SK-N-SH (cell line): ENCODE results near the gene OLFM2. TPM values are rescaled to one million over a fixed set of nuclear protein-coding genes. Genes with fewer than 3 reads are reported as not detected.
A peak's percentile ranks its signal among the peaks of the same experiment; 100 is the strongest.

Experiments
- CTCF ChIA-PET: fragments of 300-600, 350-600 bp; formaldehyde crosslinking; extraction: SDS; loops from one replicate; lab custom pipeline; 2021; lab: Yijun Ruan, JAX
- POLR2A ChIA-PET: fragments of 350-600 bp; sonication (Branson Sonifier 250); formaldehyde crosslinking; extraction: SDS; loops from one replicate; lab custom pipeline; 2020; ENCODE audit warnings: antibody characterized with exemption, inconsistent platforms; lab: Yijun Ruan, JAX
- DNase-seq: peaks from one replicate; pipeline ENCODE4 v3.0.0; 2012
- H2AFZ ChIP-seq: fragments of 200-600 bp; sonication (generic); 2 replicates; pipeline ENCODE4 v1.8.1; 2016; ENCODE audit warnings: antibody characterized with exemption, mild to moderate bottlenecking, low read depth
- H3F3A ChIP-seq: fragments of 200-600 bp; sonication (generic); replicated peaks from 2 replicates; pipeline ENCODE3; 2016; ENCODE audit warnings: antibody characterized with exemption, mild to moderate bottlenecking; ENCODE audit not compliant: insufficient read depth
- H3K27ac ChIP-seq, 2 experiments: fragments of 200-500 bp in 1 of 2; fragments of 200-600 bp in 1 of 2; sonication (Bioruptor generic) in 1 of 2; sonication (generic), shearing (Covaris generic) in 1 of 2; 2 replicates each; pipeline versions ENCODE4 v1.5.1 to v1.6.1; 2014 to 2016; ENCODE audit warnings: low read depth in 2 of 2, inconsistent platforms in 1 of 2, low read length in 1 of 2, mild to moderate bottlenecking in 1 of 2, mixed read lengths in 1 of 2
- H3K27me3 ChIP-seq: fragments of 200-600 bp; sonication (generic), shearing (Covaris generic); 2 replicates; pipeline ENCODE4 v1.6.1; 2016; ENCODE audit warnings: mixed run types; ENCODE audit not compliant: insufficient read depth
- H3K36me3 ChIP-seq, 2 experiments: fragments of 200-500 bp in 1 of 2; fragments of 200-600 bp in 1 of 2; sonication (Bioruptor generic) in 1 of 2; sonication (generic) in 1 of 2; replicated peaks in 1 of 2; 2 replicates each; pipeline versions ENCODE3 to v1.5.1; 2014 to 2016; ENCODE audit warnings: low read length in 1 of 2, mild to moderate bottlenecking in 1 of 2; ENCODE audit not compliant: insufficient read depth in 2 of 2, control insufficient read depth in 1 of 2
- H3K4me1 ChIP-seq, 2 experiments: fragments of 200-500 bp in 1 of 2; fragments of 200-600 bp in 1 of 2; sonication (Bioruptor generic) in 1 of 2; sonication (generic), shearing (Covaris generic) in 1 of 2; 2 replicates each; pipeline versions ENCODE4 v1.5.1 to v1.6.1; 2014 to 2016; ENCODE audit warnings: low read depth in 1 of 2, low read length in 1 of 2, mixed run types in 1 of 2; ENCODE audit not compliant: insufficient read depth in 2 of 2, control insufficient read depth in 1 of 2
- H3K4me2 ChIP-seq: fragments of 200-600 bp; sonication (generic), shearing (Covaris generic); 2 replicates; pipeline ENCODE4 v1.6.1; 2017; ENCODE audit warnings: mixed run types
- H3K4me3 ChIP-seq, 2 experiments: fragments of 200-500 bp in 1 of 2; fragments of 200-600 bp in 1 of 2; sonication (Bioruptor generic) in 1 of 2; sonication (generic), shearing (Covaris generic) in 1 of 2; 2 replicates each; pipeline versions ENCODE4 v1.5.1 to v1.8.1; 2014 to 2016; ENCODE audit warnings: low read depth in 2 of 2, inconsistent platforms in 1 of 2, low read length in 1 of 2, mild to moderate bottlenecking in 1 of 2, mixed read lengths in 1 of 2, moderate library complexity in 1 of 2
- H3K79me2 ChIP-seq: fragments of 200-600 bp; sonication (generic); 2 replicates; pipeline ENCODE4 v1.8.1; 2017; ENCODE audit warnings: mild to moderate bottlenecking; ENCODE audit not compliant: insufficient read depth
- H3K9ac ChIP-seq: fragments of 200-600 bp; sonication (generic); 2 replicates; pipeline ENCODE4 v1.6.1; 2017; ENCODE audit warnings: mixed run types
- H3K9me2 ChIP-seq: fragments of 200-600 bp; sonication (generic); 2 replicates; pipeline ENCODE4 v1.6.1; 2017; ENCODE audit warnings: mixed run types
- H3K9me3 ChIP-seq: fragments of 200-600 bp; sonication (generic); 2 replicates; pipeline ENCODE4 v1.6.1; 2017; ENCODE audit warnings: mixed run types, mild to moderate bottlenecking, moderate library complexity
- H4K20me1 ChIP-seq: fragments of 200-600 bp; sonication (generic); 2 replicates; pipeline ENCODE4 v1.6.1; 2017; ENCODE audit warnings: mild to moderate bottlenecking, mixed run types; ENCODE audit not compliant: insufficient read depth
- CHD2 ChIP-seq: fragments of 150-350 bp; IDR thresholded peaks from 2 replicates; pipeline ENCODE4 v1.6.1; 2018; ENCODE audit warnings: low read length; ENCODE audit not compliant: partially characterized antibody
- FOXJ3 ChIP-seq: sonication (generic); formaldehyde crosslinking; IDR thresholded peaks from 2 replicates; pipeline ENCODE4 v1.5.1; 2020; ENCODE audit warnings: mild to moderate bottlenecking, missing genetic modification reagents
- FOXM1 ChIP-seq: IDR thresholded peaks from 2 replicates; pipeline ENCODE4 v1.4.0; 2012; ENCODE audit warnings: low read depth, mild to moderate bottlenecking
- GABPA ChIP-seq: IDR thresholded peaks from 2 replicates; pipeline ENCODE4 v1.4.0; 2012; ENCODE audit warnings: low read depth, mild to moderate bottlenecking
- GATA2 ChIP-seq: sonication (generic); formaldehyde crosslinking; IDR thresholded peaks from 2 replicates; pipeline ENCODE4 v1.5.0; 2020; ENCODE audit warnings: mild to moderate bottlenecking, missing genetic modification reagents
- JUND ChIP-seq: IDR thresholded peaks from 2 replicates; pipeline ENCODE4 v1.4.0; 2012
- NFIC ChIP-seq: IDR thresholded peaks from 2 replicates; pipeline ENCODE4 v1.4.0; 2012; ENCODE audit warnings: borderline replicate concordance
- NRF1 ChIP-seq: IDR thresholded peaks from 2 replicates; pipeline ENCODE4 v1.6.1; 2012; ENCODE audit warnings: low read depth, mild to moderate bottlenecking, low read length
- POLR2AphosphoS5 ChIP-seq: IDR thresholded peaks from 2 replicates; pipeline ENCODE4 v1.6.1; 2012; ENCODE audit warnings: low read depth, low read length
- RAD21 ChIP-seq: IDR thresholded peaks from 2 replicates; pipeline ENCODE4 v1.6.1; 2012; ENCODE audit warnings: mild to moderate bottlenecking, low read length
- RXRA ChIP-seq: IDR thresholded peaks from 2 replicates; pipeline ENCODE4 v1.4.0; 2012; ENCODE audit warnings: low read depth, mild to moderate bottlenecking, borderline replicate concordance
- SIN3A ChIP-seq: IDR thresholded peaks from 2 replicates; pipeline ENCODE4 v1.6.1; 2012; ENCODE audit warnings: low read depth, mild to moderate bottlenecking, low read length, moderate library complexity, borderline replicate concordance
- SMC3 ChIP-seq: IDR thresholded peaks from 2 replicates; pipeline ENCODE4 v1.6.1; 2012; ENCODE audit warnings: low read depth, low read length, improper control_type of control experiment
- TAF1 ChIP-seq: IDR thresholded peaks from 2 replicates; pipeline ENCODE4 v1.6.1; 2012; ENCODE audit warnings: low read depth, mild to moderate bottlenecking, low read length, moderate library complexity, borderline replicate concordance
- WGBS: methylation state at CpG from one replicate; pipeline ENCODE4 v1.1.6; 2017; ENCODE audit warnings: low lambda C conversion rate; 5-methylcytosine and 5-hydroxymethylcytosine counted together
- polyA plus RNA-seq, 3 experiments: library from polyadenylated mRNA; depleted of rRNA; stranded (reverse); fragments of >200 nt; gene quantifications; 2 replicates each; pipeline ENCODE4 v1.2.3, GENCODE V29; 2012
- TF ChIP-seq, protein P1 (sequence below): fragments of 200-600 bp; sonication (generic); IDR thresholded peaks from 2 replicates; pipeline ENCODE4 v1.6.1; 2017; ENCODE audit warnings: antibody characterized with exemption, mild to moderate bottlenecking, moderate library complexity
- TF ChIP-seq, protein P2 (sequence below): IDR thresholded peaks from 2 replicates; pipeline ENCODE4; 2012
- TF ChIP-seq, protein P3 (sequence below): IDR thresholded peaks from 2 replicates; pipeline ENCODE4 v1.4.0; 2012; ENCODE audit warnings: low read depth, borderline replicate concordance

The OLFM2 gene
- polyA plus RNA-seq, 1 of the 3 experiments (the other 2 are of a cell fraction): 10.7 TPM

DNA sequence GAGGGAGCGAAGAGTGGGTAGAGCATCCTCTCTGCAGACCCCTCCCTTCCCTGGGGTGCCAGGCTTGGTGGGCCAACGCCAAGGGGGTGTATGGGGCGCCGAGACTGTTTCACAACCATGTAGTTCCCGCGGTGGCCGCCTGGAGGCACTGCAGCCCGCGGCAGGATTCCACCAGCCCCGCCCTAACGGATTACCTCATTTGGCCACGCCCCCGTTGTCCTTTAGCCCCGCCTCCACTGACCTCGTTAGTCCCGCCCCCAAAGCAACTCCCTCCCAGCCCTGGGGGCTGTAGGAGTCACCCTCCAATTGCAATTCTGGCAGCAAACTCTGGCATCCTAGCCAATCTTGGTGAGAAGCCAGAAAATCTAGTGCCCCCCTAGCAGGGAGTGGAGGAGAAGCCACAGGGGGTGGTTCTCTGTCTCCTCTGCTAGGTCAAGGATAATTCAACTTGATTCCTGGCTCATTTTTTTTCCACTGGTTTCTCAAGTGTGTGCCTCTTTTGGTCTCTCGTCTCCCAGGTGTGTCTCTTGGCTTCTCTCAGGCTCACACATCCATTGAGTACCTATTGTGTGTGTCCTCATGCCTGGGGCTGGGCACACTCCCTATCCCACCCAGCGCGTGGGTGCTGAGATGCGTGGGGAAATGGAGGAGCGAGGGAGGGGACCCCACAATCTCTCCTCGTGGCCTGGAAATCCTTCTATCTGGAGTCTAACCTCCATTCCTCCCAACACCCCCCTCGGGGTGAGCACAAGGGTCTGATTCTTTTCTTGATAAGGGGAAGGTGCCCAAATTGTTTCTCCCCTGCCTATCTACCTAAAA, 2.0 kb downstream of the OLFM2 start:
- H3K4me2 ChIP-seq: no peak overlapping the region
- peaks cover 23% of the 10 kb centered on the region; the same call in 1 of the 2 replicates for H3K27me3 ChIP-seq
- no peaks in the 10 kb centered on the region for H4K20me1 ChIP-seq
- H3K4me1 ChIP-seq: peaks cover 5 to 17% of the 10 kb centered on the region in 2 experiments; a peak in 3 of 4 replicates
- TF ChIP-seq SIN3A: 0 out of 2 replicates have a peak, but pooled peaks have one; percentile 44
- peak; percentile 86 for TF ChIP-seq RAD21
- TF ChIP-seq CHD2: no peak
- TF ChIP-seq, protein P1, sequence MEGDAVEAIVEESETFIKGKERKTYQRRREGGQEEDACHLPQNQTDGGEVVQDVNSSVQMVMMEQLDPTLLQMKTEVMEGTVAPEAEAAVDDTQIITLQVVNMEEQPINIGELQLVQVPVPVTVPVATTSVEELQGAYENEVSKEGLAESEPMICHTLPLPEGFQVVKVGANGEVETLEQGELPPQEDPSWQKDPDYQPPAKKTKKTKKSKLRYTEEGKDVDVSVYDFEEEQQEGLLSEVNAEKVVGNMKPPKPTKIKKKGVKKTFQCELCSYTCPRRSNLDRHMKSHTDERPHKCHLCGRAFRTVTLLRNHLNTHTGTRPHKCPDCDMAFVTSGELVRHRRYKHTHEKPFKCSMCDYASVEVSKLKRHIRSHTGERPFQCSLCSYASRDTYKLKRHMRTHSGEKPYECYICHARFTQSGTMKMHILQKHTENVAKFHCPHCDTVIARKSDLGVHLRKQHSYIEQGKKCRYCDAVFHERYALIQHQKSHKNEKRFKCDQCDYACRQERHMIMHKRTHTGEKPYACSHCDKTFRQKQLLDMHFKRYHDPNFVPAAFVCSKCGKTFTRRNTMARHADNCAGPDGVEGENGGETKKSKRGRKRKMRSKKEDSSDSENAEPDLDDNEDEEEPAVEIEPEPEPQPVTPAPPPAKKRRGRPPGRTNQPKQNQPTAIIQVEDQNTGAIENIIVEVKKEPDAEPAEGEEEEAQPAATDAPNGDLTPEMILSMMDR: peak; percentile 95
- TF ChIP-seq NFIC: peak; percentile 10; the same call in 1 of the 2 replicates
- peak; percentile 84 for TF ChIP-seq SMC3
- no peak for TF ChIP-seq POLR2AphosphoS5
- no peaks in the 10 kb centered on the region for H3K79me2 ChIP-seq
- H3K27ac ChIP-seq: no peak overlapping the region
- no peak overlapping the region for H3K9ac ChIP-seq
- POLR2A ChIA-PET: no interaction called here
- no peak overlapping the region for H2AFZ ChIP-seq
- peak overlapping the region in 1 of 2 experiments; percentile 30; a peak in 2 of 4 replicates for H3K4me3 ChIP-seq
- no peaks in the 10 kb centered on the region for H3F3A ChIP-seq
- CTCF ChIA-PET: interaction anchor here (0.7 to 7.7 kb wide), 3 partner anchors 66 to 457 kb away, joined by 4 to 142 read pairs (median 5); no protein-coding TSS in a partner anchor
- no peaks in the 10 kb centered on the region for H3K36me3 ChIP-seq
- DNase-seq: peak; percentile 92
- H3K9me2 ChIP-seq: no peaks in the 10 kb centered on the region
- 20% methylated on average over 19 of the region's 23 CpGs for WGBS
- no peaks in the 10 kb centered on the region for H3K9me3 ChIP-seq

DNA sequence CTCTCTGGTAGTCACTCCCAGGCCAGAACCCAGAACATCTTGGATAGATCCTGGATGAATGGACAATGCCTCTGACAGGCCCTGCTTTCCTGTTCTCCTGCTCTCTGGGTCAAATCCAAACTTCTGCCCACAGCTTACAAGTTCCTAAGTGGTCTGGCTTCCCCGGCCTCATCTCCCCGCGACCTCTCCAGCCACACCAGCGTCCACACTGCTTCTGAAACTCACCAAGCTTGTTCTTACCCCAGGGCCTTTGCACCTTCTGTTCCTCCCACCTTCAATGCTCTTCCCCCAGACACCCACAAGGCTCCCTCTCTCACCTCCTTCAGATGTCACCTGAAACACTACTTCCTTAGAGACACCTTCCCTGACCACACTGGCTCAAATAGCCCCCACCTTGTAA, 3.5 kb downstream of the OLFM2 start:
- Histone ChIP-seq H4K20me1 (no peaks in the 10 kb centered on the region), H3K79me2 (no peaks in the 10 kb centered on the region), H3F3A (no peaks in the 10 kb centered on the region), H3K9me2 (no peaks in the 10 kb centered on the region), H3K9me3 (no peaks in the 10 kb centered on the region)
- no peak for DNase-seq
- TF ChIP-seq, protein P2, sequence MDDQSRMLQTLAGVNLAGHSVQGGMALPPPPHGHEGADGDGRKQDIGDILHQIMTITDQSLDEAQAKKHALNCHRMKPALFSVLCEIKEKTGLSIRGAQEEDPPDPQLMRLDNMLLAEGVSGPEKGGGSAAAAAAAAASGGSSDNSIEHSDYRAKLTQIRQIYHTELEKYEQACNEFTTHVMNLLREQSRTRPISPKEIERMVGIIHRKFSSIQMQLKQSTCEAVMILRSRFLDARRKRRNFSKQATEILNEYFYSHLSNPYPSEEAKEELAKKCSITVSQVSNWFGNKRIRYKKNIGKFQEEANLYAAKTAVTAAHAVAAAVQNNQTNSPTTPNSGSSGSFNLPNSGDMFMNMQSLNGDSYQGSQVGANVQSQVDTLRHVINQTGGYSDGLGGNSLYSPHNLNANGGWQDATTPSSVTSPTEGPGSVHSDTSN: no peak
- TF ChIP-seq JUND: no peak
- no peak for TF ChIP-seq GATA2
- TF ChIP-seq POLR2AphosphoS5: no peak
- TF ChIP-seq GABPA: no peak
- no peak for TF ChIP-seq SMC3
- TF ChIP-seq FOXJ3 (CRISPR knock-in tag): no peak
- TF ChIP-seq RXRA: no peak
- no peak for TF ChIP-seq FOXM1
- no peak for TF ChIP-seq TAF1
- TF ChIP-seq NRF1: no peak
- TF ChIP-seq, protein P3, sequence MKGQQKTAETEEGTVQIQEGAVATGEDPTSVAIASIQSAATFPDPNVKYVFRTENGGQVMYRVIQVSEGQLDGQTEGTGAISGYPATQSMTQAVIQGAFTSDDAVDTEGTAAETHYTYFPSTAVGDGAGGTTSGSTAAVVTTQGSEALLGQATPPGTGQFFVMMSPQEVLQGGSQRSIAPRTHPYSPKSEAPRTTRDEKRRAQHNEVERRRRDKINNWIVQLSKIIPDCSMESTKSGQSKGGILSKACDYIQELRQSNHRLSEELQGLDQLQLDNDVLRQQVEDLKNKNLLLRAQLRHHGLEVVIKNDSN: no peak
- TF ChIP-seq, all 33 proteins: peak for 0
- Histone ChIP-seq H3K27ac (no peak overlapping the region), H3K27me3 (peaks cover 23% of the 10 kb centered on the region; the same call in 1 of the 2 replicates), H3K36me3 (no peaks in the 10 kb centered on the region), H3K4me1 (peaks cover 5 to 17% of the 10 kb centered on the region in 2 experiments; a peak in 3 of 4 replicates), H3K4me3 (no peak overlapping the region), H3K4me2 (no peak overlapping the region), H2AFZ (no peak overlapping the region), H3K9ac (no peak overlapping the region)
- ChIA-PET POLR2A (interaction anchor here (0.8 kb wide), 1 partner anchor 173 kb away, joined by 5 read pairs; the partner anchor contains the start of gene PPAN), CTCF (interaction anchor here (0.8 to 7.7 kb wide), 14 partner anchors 17 to 339 kb away, joined by 3 to 142 read pairs (median 6); partner anchors contain the start of gene ICAM1)
- WGBS: 78% methylated on average over 4 of the region's 4 CpGs
